Activated CD4-positive, alpha-beta T cell treated with anti-CD3 and anti-CD28 coated beads for 36 hours (primary cell): ENCODE data around the gene CPN2. TPM values are rescaled to one million over a fixed set of nuclear protein-coding genes. Genes with fewer than 3 reads are reported as not detected.

Source experiments
- ATAC-seq: fragments of 200-7000 bp; cut with Tn5 transposase; one replicate; pipeline ENCODE4 v1.10.0; 2021; ENCODE audit warnings: mild to moderate bottlenecking, moderate library complexity
- CTCF ChIA-PET: fragments of 350-600 bp; sonication (Branson Sonifier 250); formaldehyde crosslinking; loops from one replicate; lab custom pipeline; 2021; ENCODE audit warnings: antibody characterized with exemption; lab: Charles Lee
- POLR2A ChIA-PET: fragments of 350-600 bp; sonication (Branson Sonifier 250); formaldehyde crosslinking; loops from one replicate; lab custom pipeline; 2021; ENCODE audit warnings: antibody characterized with exemption, inconsistent platforms; lab: Charles Lee
- DNase-seq: peaks from one replicate; pipeline ENCODE4 v3.0.0-alpha.2; 2020
- H3K27ac Mint-ChIP-seq: one replicate; pipeline ENCODE4 v1.8.0; 2021; ENCODE audit warnings: mixed read lengths
- H3K27me3 Mint-ChIP-seq: one replicate; pipeline ENCODE4 v1.8.0; 2021; ENCODE audit warnings: mixed read lengths
- H3K36me3 Mint-ChIP-seq: one replicate; pipeline ENCODE4 v1.8.0; 2021; ENCODE audit warnings: low read depth, mixed read lengths
- H3K4me1 Mint-ChIP-seq: one replicate; pipeline ENCODE4 v1.8.0; 2021; ENCODE audit warnings: mixed read lengths
- H3K4me3 Mint-ChIP-seq: one replicate; pipeline ENCODE4 v1.8.0; 2021; ENCODE audit warnings: mild to moderate bottlenecking, moderate library complexity, mixed read lengths
- H3K9me3 Mint-ChIP-seq: one replicate; pipeline ENCODE4 v1.8.0; 2021; ENCODE audit warnings: low read depth, mixed read lengths
- intact Hi-C, 2 experiments: fragments of 100-400 bp; cut with DNase I in 1 of 2; cut with micrococcal nuclease in 1 of 2; formaldehyde crosslinking; loops; one replicate each; pipeline versions ENCODE4 v1.14.2 to v1.15.1; 2022 to 2024; cut with DNase I, micrococcal nuclease
- total RNA-seq, 2 experiments: library from RNA; stranded (reverse); gene quantifications; one replicate each; pipeline ENCODE4 v1.2.3, GENCODE V29; 2021

Gene CPN2
- total RNA-seq, 2 experiments from 2014 or later = not detected

DNA sequence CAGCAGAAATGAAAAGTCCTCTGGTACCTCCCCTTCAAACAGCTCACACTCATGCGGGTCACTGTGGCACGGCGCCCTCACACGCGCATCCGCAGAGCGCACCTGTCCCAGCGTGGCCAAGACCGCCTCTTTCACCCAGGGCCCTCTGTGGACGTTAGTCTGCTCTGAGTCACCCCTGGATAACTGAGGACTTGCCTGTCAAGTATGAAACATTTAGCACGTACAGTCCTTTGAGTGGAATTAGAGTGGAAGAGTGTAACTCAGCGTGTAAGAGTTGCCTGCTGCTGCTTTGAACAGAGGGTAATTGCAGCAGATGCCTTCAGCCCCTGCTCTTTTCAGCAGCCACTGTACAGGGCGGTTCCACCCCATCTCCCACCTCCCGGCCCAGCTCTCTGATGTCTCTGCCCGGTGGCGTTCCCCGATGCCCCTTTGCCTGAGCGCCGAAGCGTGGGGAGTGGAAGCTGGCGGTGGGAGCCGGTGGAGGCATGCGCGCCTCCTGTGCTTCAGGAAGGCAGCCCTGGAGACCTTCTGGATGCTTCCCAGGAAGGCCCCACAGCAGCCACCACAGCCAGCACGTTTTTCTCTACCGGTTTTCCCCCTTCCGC, 23.0 kb downstream of the CPN2 start:
- H3K9me3 Mint-ChIP-seq = no peaks in the 10 kb centered on the region
- H3K27ac Mint-ChIP-seq = no peak overlapping the region
- H3K4me3 Mint-ChIP-seq = no peak overlapping the region
- peaks cover under 1% of the 10 kb centered on the region for H3K4me1 Mint-ChIP-seq
- ATAC-seq (peak; percentile 44), DNase-seq (peak; percentile 60)
- intact Hi-C loops = no loop called here
- peaks cover 11% of the 10 kb centered on the region for H3K27me3 Mint-ChIP-seq
- H3K36me3 Mint-ChIP-seq = no peaks in the 10 kb centered on the region
- POLR2A ChIA-PET = no interaction called here
- CTCF ChIA-PET = interaction anchor here (0.7 to 1.8 kb wide), 6 partner anchors 12 to 343 kb away, joined by 3 to 7 read pairs (median 4); no protein-coding TSS in a partner anchor

GRCh38 chr3:194327218-194328052, 23.7 kb downstream of the CPN2 start:
- no peak overlapping the region for H3K4me3 Mint-ChIP-seq
- POLR2A ChIA-PET = no interaction called here
- H3K4me1 Mint-ChIP-seq = peaks cover 8% of the 10 kb centered on the region
- CTCF ChIA-PET = interaction anchor here (0.7 to 1.7 kb wide), 2 partner anchors 11 to 21 kb away, joined by 3 to 7 read pairs; no protein-coding TSS in a partner anchor
- ATAC-seq = no peak
- no peaks in the 10 kb centered on the region for H3K36me3 Mint-ChIP-seq
- peaks cover 4% of the 10 kb centered on the region for H3K27me3 Mint-ChIP-seq
- H3K9me3 Mint-ChIP-seq = no peaks in the 10 kb centered on the region
- peak; percentile 28 for DNase-seq
- H3K27ac Mint-ChIP-seq = no peak overlapping the region
- intact Hi-C loops = no loop called here

GRCh38 chr3:194326968-194327217, 24.2 kb downstream of the CPN2 start:
- no peak overlapping the region for H3K4me3 Mint-ChIP-seq
- ChIA-PET POLR2A (no interaction called here), CTCF (no interaction called here)
- DNase-seq (no peak), ATAC-seq (no peak)
- H3K4me1 Mint-ChIP-seq = peaks cover 11% of the 10 kb centered on the region
- no peaks in the 10 kb centered on the region for H3K36me3 Mint-ChIP-seq
- H3K27ac Mint-ChIP-seq = no peak overlapping the region
- H3K27me3 Mint-ChIP-seq = peaks cover 4% of the 10 kb centered on the region
- no peaks in the 10 kb centered on the region for H3K9me3 Mint-ChIP-seq
- intact Hi-C loops = no loop called here

GRCh38 chr3:194326192-194326967, 24.7 kb downstream of the CPN2 start:
- ATAC-seq (no peak), DNase-seq (peak; percentile 30)
- intact Hi-C loops = no loop called here
- Mint-ChIP-seq H3K4me3 (no peak overlapping the region), H3K9me3 (no peaks in the 10 kb centered on the region), H3K27me3 (no peaks in the 10 kb centered on the region), H3K36me3 (no peaks in the 10 kb centered on the region), H3K27ac (no peak overlapping the region), H3K4me1 (peaks cover 11% of the 10 kb centered on the region)
- POLR2A ChIA-PET = no interaction called here
- CTCF ChIA-PET = interaction anchor here (0.9 kb wide), 1 partner anchor 466 kb away, joined by 3 read pairs; no protein-coding TSS in a partner anchor

- Mint-ChIP-seq H3K27ac (no peak overlapping the region), H3K4me3 (no peak overlapping the region), H3K4me1 (peaks cover 11% of the 10 kb centered on the region), H3K9me3 (no peaks in the 10 kb centered on the region), H3K36me3 (no peaks in the 10 kb centered on the region), H3K27me3 (no peaks in the 10 kb centered on the region)
- CTCF ChIA-PET = interaction anchor here (0.5 to 1.2 kb wide), 3 partner anchors 8 to 467 kb away, joined by 3 to 4 read pairs (median 3); no protein-coding TSS in a partner anchor
- DNase-seq (peak; percentile 22), ATAC-seq (no peak)
- intact Hi-C loops = no loop called here
- POLR2A ChIA-PET = no interaction called here
These were observed 25.5 kb downstream of the CPN2 start for GRCh38 chr3:194325424-194326153.

DNA sequence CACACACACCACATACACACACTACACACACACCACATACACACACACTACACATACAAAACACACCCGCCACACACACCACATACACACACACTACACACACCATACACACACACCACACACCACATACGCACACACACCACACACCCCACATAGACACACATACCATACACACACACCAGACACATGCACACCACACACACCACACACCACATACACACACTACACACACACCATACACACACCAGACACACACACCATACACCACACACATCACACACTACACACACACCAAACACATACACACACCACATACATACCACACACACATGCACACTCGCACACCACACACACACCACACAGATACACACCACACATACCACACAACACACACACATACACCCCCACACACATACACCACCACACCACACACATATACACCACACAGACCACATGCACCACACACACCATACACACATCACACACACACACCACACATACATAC, 26.3 kb downstream of the CPN2 start:
- Mint-ChIP-seq H3K27me3 (no peaks in the 10 kb centered on the region), H3K9me3 (peaks cover under 1% of the 10 kb centered on the region), H3K4me1 (peaks cover 11% of the 10 kb centered on the region), H3K36me3 (no peaks in the 10 kb centered on the region), H3K4me3 (no peak overlapping the region), H3K27ac (no peak overlapping the region)
- ATAC-seq = no peak
- intact Hi-C loops = no loop called here
- ChIA-PET POLR2A (no interaction called here), CTCF (interaction anchor here (1.0 to 1.2 kb wide), 4 partner anchors 9 to 660 kb away, joined by 3 to 5 read pairs (median 4); no protein-coding TSS in a partner anchor)
- DNase-seq = no peak

DNA sequence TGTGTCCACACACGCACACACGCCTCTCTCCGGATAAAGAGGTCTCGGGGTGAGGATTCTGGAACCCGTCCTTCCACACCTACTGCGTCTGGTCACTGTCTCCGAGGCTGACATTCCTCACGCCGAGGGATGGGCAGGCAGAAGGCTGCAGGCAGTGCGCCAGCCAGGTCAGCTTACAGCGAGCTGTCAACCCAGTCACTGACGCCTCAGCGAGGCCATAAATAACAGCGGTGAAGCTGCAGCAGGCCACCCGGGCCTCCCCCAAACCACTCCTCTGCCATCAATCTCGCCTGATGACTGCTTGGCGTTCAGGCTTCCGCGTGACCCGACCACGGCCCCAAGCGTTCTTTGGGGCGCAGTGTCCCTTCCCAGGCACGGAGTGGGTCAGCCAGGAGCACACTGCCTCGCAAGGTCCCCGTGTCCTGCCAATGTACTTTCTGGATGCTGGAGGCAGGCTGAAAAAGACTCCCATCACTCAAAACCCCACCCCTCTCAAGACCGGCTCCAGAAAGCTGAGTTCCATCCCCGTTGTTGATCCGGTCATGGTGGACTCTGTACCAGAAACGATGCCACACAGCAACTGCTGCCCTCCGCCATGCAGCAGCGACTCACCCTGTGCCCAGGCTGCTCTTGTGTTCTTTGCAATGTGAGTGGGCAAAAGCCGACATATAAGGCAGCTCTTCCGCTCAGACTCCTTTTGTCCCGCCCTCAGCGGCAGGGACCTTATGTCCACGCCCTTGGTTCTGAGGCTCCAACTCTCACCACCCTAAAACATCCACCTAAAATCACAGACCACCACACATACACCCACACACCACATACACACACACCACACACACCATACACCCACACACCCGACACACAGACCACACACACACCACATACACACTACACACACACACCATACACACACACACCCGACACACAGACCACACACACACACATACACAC, 27.1 kb downstream of the CPN2 start:
- CTCF ChIA-PET = interaction anchor here (0.7 to 1.1 kb wide), 6 partner anchors 8 to 659 kb away, joined by 3 to 5 read pairs (median 3); no protein-coding TSS in a partner anchor
- DNase-seq (peak; percentile 62), ATAC-seq (peak; percentile 74)
- peaks cover 11% of the 10 kb centered on the region for H3K4me1 Mint-ChIP-seq
- peaks cover 8% of the 10 kb centered on the region for H3K9me3 Mint-ChIP-seq
- H3K27me3 Mint-ChIP-seq = no peaks in the 10 kb centered on the region
- no peak overlapping the region for H3K4me3 Mint-ChIP-seq
- intact Hi-C loops = no loop called here
- no peak overlapping the region for H3K27ac Mint-ChIP-seq
- no peaks in the 10 kb centered on the region for H3K36me3 Mint-ChIP-seq
- POLR2A ChIA-PET = no interaction called here

- ChIA-PET POLR2A (no interaction called here), CTCF (interaction anchor here (0.7 to 1.9 kb wide), 3 partner anchors 9 to 444 kb away, joined by 3 to 5 read pairs (median 5); no protein-coding TSS in a partner anchor)
- Mint-ChIP-seq H3K9me3 (peaks cover 10% of the 10 kb centered on the region), H3K4me3 (no peak overlapping the region), H3K27me3 (peaks cover 2% of the 10 kb centered on the region), H3K27ac (peak overlapping the region; percentile 41), H3K36me3 (no peaks in the 10 kb centered on the region), H3K4me1 (peaks cover 11% of the 10 kb centered on the region)
- DNase-seq (peak; percentile 73), ATAC-seq (peak; percentile 68)
- intact Hi-C loops = no loop called here
These were observed 28.4 kb downstream of the CPN2 start for GRCh38 chr3:194322678-194323211.

DNA sequence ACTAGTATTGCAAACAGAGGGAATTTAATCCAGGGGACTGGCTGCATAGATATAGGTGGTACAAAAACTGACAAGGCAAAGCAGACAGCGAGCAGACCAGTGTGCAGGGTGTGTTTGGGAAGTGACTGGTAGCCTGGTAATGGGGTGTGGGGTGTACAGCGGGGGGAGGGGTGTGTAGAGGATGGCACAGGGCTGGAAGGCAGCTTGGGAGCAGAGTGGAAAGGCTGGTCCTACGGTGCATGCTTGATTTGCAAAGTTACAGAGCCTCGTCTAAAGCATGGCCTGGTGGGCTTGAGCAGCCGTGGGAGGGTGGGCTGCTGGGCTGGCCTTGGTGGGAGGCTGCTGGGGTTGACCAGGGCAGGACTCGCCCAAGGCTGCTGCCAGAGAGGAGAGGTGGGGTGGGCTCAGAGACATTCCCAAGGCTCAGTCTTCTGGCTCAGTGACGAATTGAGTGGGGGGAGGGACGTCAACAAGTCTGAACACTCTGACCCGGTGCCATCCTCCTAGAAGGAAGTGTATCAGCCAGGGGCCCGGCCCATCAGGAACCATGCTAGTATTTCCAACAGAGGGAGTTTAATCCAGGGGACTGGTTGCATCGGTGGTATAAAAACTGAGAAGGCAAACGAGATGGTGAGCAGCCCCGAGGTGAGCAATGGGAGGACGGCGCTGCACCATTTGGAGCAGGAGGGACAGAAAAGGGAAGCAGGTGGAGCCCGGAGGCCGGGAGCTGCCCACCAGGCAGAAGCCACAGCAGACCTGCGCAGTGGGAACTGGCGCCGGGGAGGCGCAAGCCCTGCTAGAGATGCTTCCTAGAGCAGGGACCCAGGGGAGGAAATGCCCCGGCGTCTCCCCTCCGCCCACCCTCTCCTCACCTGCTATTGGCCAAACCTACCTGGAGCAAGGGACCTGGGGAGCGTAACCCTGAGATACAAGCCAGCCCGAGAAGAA, 29.2 kb downstream of the CPN2 start:
- no peak overlapping the region for H3K27ac Mint-ChIP-seq
- H3K4me3 Mint-ChIP-seq = no peak overlapping the region
- H3K9me3 Mint-ChIP-seq = peaks cover 10% of the 10 kb centered on the region
- H3K4me1 Mint-ChIP-seq = peaks cover 11% of the 10 kb centered on the region
- no peak for DNase-seq
- H3K27me3 Mint-ChIP-seq = peaks cover 6% of the 10 kb centered on the region
- ATAC-seq = no peak
- ChIA-PET POLR2A (no interaction called here), CTCF (interaction anchor here (1.9 kb wide), 1 partner anchor 24 kb away, joined by 5 read pairs; no protein-coding TSS in a partner anchor)
- intact Hi-C loops = no loop called here
- H3K36me3 Mint-ChIP-seq = no peaks in the 10 kb centered on the region
